ENCODE data around the gene MEDAG.

- TF ChIP-seq POLR2A (IDR thresholded peaks at IDR 0.05), result no peak
- no peak for TF ChIP-seq EP300 (IDR thresholded peaks at IDR 0.05)
These were observed 34.3 kb upstream of the MEDAG start for GRCh38 chr13:30871588-30872275.
